A673 (cell line): ENCODE measurements around the gene YPEL3. TPM values are rescaled to one million over a fixed set of nuclear protein-coding genes. Genes with fewer than 3 reads are reported as not detected.
A peak's percentile ranks its signal among the peaks of the same experiment; 100 is the strongest.

ENCODE experiments used
- BruUV-seq: library from RNA; stranded (reverse); fragments of 400-500 nt; replicated peaks from 2 replicates; lab custom pipeline; 2021; lab: Mats Ljungman, UMichigan
- CTCF ChIA-PET: fragments of 300-600 bp; sonication (Branson Sonifier 250); formaldehyde crosslinking; loops from one replicate; lab custom pipeline; 2022; ENCODE audit warnings: antibody characterized with exemption; lab: Charles Lee
- POLR2A ChIA-PET: fragments of 300-600 bp; sonication (Branson Sonifier 250); formaldehyde crosslinking; loops from one replicate; lab custom pipeline; 2022; ENCODE audit warnings: antibody characterized with exemption; ENCODE audit not compliant: low non-redundant PET; lab: Charles Lee
- DNase-seq: peaks from one replicate; pipeline ENCODE4 v3.0.0-alpha.2; 2015; ENCODE audit warnings: low spot score
- H3K27ac ChIP-seq: fragments of 200-600 bp; sonication (generic); 2 replicates; pipeline ENCODE4 v1.5.1; 2016; ENCODE audit warnings: mixed run types, low read depth, mild to moderate bottlenecking, mixed read lengths, antibody characterized with exemption, low read length; ENCODE audit not compliant: poor library complexity, severe bottlenecking
- H3K27me3 ChIP-seq: fragments of 200-600 bp; sonication (generic); replicated peaks from 2 replicates; pipeline ENCODE4 v1.6.1; 2017; ENCODE audit warnings: mixed run types, low read depth, mild to moderate bottlenecking, mixed read lengths, antibody characterized with exemption, low read length; ENCODE audit not compliant: insufficient read depth, poor library complexity
- H3K36me3 ChIP-seq: fragments of 200-600 bp; sonication (generic); 2 replicates; pipeline ENCODE4 v1.6.1; 2016; ENCODE audit warnings: mixed run types, mild to moderate bottlenecking, mixed read lengths, antibody characterized with exemption, low read length; ENCODE audit not compliant: insufficient read depth, poor library complexity, severe bottlenecking
- H3K4me1 ChIP-seq: fragments of 200-600 bp; sonication (generic); 2 replicates; pipeline ENCODE4 v1.6.1; 2017; ENCODE audit warnings: mixed run types, mild to moderate bottlenecking, mixed read lengths, antibody characterized with exemption, low read length; ENCODE audit not compliant: insufficient read depth, poor library complexity, severe bottlenecking
- H3K4me3 ChIP-seq: fragments of 200-600 bp; sonication (generic); 2 replicates; pipeline ENCODE4 v1.5.1; 2016; ENCODE audit warnings: low read depth, mixed run types, mild to moderate bottlenecking, mixed read lengths, low read length; ENCODE audit not compliant: poor library complexity, severe bottlenecking
- H3K9me3 ChIP-seq: fragments of 200-600 bp; sonication (generic); 2 replicates; pipeline ENCODE4 v1.6.1; 2016; ENCODE audit warnings: mixed run types, low read depth, mild to moderate bottlenecking, mixed read lengths, antibody characterized with exemption, low read length; ENCODE audit not compliant: poor library complexity, severe bottlenecking
- CTCF ChIP-seq: fragments of 300-800, 200-600 bp; sonication (generic); conservative IDR thresholded peaks from 2 replicates; pipeline ENCODE4 v1.5.1; 2017; ENCODE audit warnings: low read depth, mild to moderate bottlenecking, antibody characterized with exemption, low read length, moderate library complexity, mixed read lengths
- EZH2 ChIP-seq: fragments of 200-600 bp; sonication (generic); IDR thresholded peaks from 2 replicates; pipeline ENCODE4 v1.6.1; 2017; ENCODE audit warnings: borderline replicate concordance, low read depth, mild to moderate bottlenecking, mixed read lengths, antibody characterized with exemption, low read length; ENCODE audit not compliant: poor library complexity, severe bottlenecking
- intact Hi-C: fragments of 100-400 bp; cut with micrococcal nuclease; formaldehyde crosslinking; loops from one replicate; pipeline ENCODE4 v1.10.0; 2022; ENCODE audit not compliant: unreplicated experiment
- total RNA-seq: library from RNA; stranded (reverse); gene quantifications from 2 replicates; pipeline ENCODE4 v1.2.3, GENCODE V29; 2021

YPEL3 gene
- total RNA-seq, 1 experiment from 2014 or later: 4.7 TPM

- DNase-seq: no peak
- BruUV-seq: no TSS peak
- no peak overlapping the region for H3K27ac ChIP-seq
- no peaks in the 10 kb centered on the region for H3K27me3 ChIP-seq
- H3K36me3 ChIP-seq: no peaks in the 10 kb centered on the region
- intact Hi-C loops: no loop called here
- H3K9me3 ChIP-seq: peaks cover 19% of the 10 kb centered on the region
- TF ChIP-seq EZH2: no peak
- CTCF ChIA-PET: no interaction called here
- H3K4me1 ChIP-seq: peaks cover 11% of the 10 kb centered on the region
- POLR2A ChIA-PET: no interaction called here
- no peak overlapping the region for H3K4me3 ChIP-seq
Measured at GRCh38 chr16:30096862-30097563, 1.0 kb upstream of the YPEL3 start.

- DNase-seq: no peak
- Histone ChIP-seq H3K27ac (no peak overlapping the region), H3K27me3 (no peaks in the 10 kb centered on the region), H3K9me3 (peaks cover 19% of the 10 kb centered on the region), H3K4me1 (peaks cover 18% of the 10 kb centered on the region), H3K4me3 (peak overlapping the region; percentile 38), H3K36me3 (no peaks in the 10 kb centered on the region)
- TF ChIP-seq EZH2 (no peak), CTCF (no peak)
- intact Hi-C loops: no loop called here
- POLR2A ChIA-PET: no interaction called here
- BruUV-seq: no TSS peak
- CTCF ChIA-PET: interaction anchor here (0.5 kb wide), 1 partner anchor 64 kb away, joined by 3 read pairs; no protein-coding TSS in a partner anchor
Measured at GRCh38 chr16:30095166-30096078, 591 bp downstream of the YPEL3 start.

- intact Hi-C loops: no loop called here
- TF ChIP-seq EZH2 (no peak), CTCF (no peak)
- peaks cover 19% of the 10 kb centered on the region for H3K9me3 ChIP-seq
- CTCF ChIA-PET: no interaction called here
- POLR2A ChIA-PET: no interaction called here
- no peaks in the 10 kb centered on the region for H3K36me3 ChIP-seq
- no peak overlapping the region for H3K4me3 ChIP-seq
- H3K27me3 ChIP-seq: no peaks in the 10 kb centered on the region
- no peak overlapping the region for H3K27ac ChIP-seq
- no peak for DNase-seq
- H3K4me1 ChIP-seq: peaks cover 18% of the 10 kb centered on the region
- no TSS peak for BruUV-seq
Measured at GRCh38 chr16:30094541-30095165, 1.4 kb downstream of the YPEL3 start.
